Glutamatergic neuron (in vitro differentiated cells): ENCODE measurements around the gene ZDHHC17. TPM values are rescaled to one million over a fixed set of nuclear protein-coding genes. Genes with fewer than 3 reads are reported as not detected.

Experiments
- DNase-seq: peaks from one replicate; pipeline ENCODE4 v3.0.0; 2022
- H3K27ac Mint-ChIP-seq: one replicate; pipeline ENCODE4 v1.8.0; 2020; ENCODE audit warnings: mild to moderate bottlenecking, mixed read lengths, inconsistent platforms; ENCODE audit not compliant: unreplicated experiment
- H3K27me3 Mint-ChIP-seq: one replicate; pipeline ENCODE4 v1.8.0; 2020; ENCODE audit warnings: mild to moderate bottlenecking, moderate library complexity, mixed read lengths, inconsistent platforms; ENCODE audit not compliant: unreplicated experiment
- H3K36me3 Mint-ChIP-seq: one replicate; pipeline ENCODE4 v1.8.0; 2020; ENCODE audit warnings: mild to moderate bottlenecking, mixed read lengths, inconsistent platforms; ENCODE audit not compliant: unreplicated experiment
- H3K4me1 Mint-ChIP-seq: one replicate; pipeline ENCODE4 v1.8.0; 2020; ENCODE audit warnings: mild to moderate bottlenecking, low read depth, mixed read lengths, inconsistent platforms; ENCODE audit not compliant: unreplicated experiment
- H3K4me3 Mint-ChIP-seq: one replicate; pipeline ENCODE4 v1.8.0; 2020; ENCODE audit warnings: mild to moderate bottlenecking, mixed read lengths, inconsistent platforms; ENCODE audit not compliant: unreplicated experiment
- H3K9me3 Mint-ChIP-seq: one replicate; pipeline ENCODE4 v1.8.0; 2020; ENCODE audit warnings: mild to moderate bottlenecking, moderate library complexity, mixed read lengths, inconsistent platforms; ENCODE audit not compliant: unreplicated experiment
- CTCF ChIP-seq: fragments of 200-600 bp; sonication (generic); IDR thresholded peaks from one replicate; pipeline ENCODE4 v1.5.0; 2021; ENCODE audit not compliant: partially characterized antibody, unreplicated experiment
- total RNA-seq: library from RNA; stranded (reverse); fragmentation: NEBNext Ultra II Directional; extraction: Animal tissue kit (Norgen Biotek cat#: 25700); gene quantifications from one replicate; pipeline ENCODE4 v1.2.1, GENCODE V29; 2021; ENCODE audit not compliant: unreplicated experiment

The ZDHHC17 gene
- total RNA-seq, 1 donor from 2014 or later: 95.5 TPM

- TF ChIP-seq CTCF: no peak
- Mint-ChIP-seq H3K36me3 (no peaks in the 10 kb centered on the region), H3K27ac (no peak overlapping the region), H3K4me1 (no peaks in the 10 kb centered on the region), H3K9me3 (no peaks in the 10 kb centered on the region), H3K27me3 (no peaks in the 10 kb centered on the region), H3K4me3 (no peak overlapping the region)
- DNase-seq: no peak
Observed at GRCh38 chr12:76836633-76837032, 72.7 kb downstream of the ZDHHC17 start.

- H3K36me3 Mint-ChIP-seq: no peaks in the 10 kb centered on the region
- no peaks in the 10 kb centered on the region for H3K9me3 Mint-ChIP-seq
- H3K4me3 Mint-ChIP-seq: no peak overlapping the region
- TF ChIP-seq CTCF: no peak
- DNase-seq: no peak
- H3K4me1 Mint-ChIP-seq: peaks cover 1% of the 10 kb centered on the region
- H3K27me3 Mint-ChIP-seq: no peaks in the 10 kb centered on the region
- no peak overlapping the region for H3K27ac Mint-ChIP-seq
Observed at GRCh38 chr12:76847260-76847659, 83.3 kb downstream of the ZDHHC17 start.

- peaks cover 3% of the 10 kb centered on the region for H3K4me1 Mint-ChIP-seq
- no peak for DNase-seq
- no peak for TF ChIP-seq CTCF
- no peaks in the 10 kb centered on the region for H3K9me3 Mint-ChIP-seq
- no peaks in the 10 kb centered on the region for H3K27me3 Mint-ChIP-seq
- H3K36me3 Mint-ChIP-seq: no peaks in the 10 kb centered on the region
- no peak overlapping the region for H3K27ac Mint-ChIP-seq
- no peak overlapping the region for H3K4me3 Mint-ChIP-seq
Observed at GRCh38 chr12:76848132-76848531, 84.2 kb downstream of the ZDHHC17 start.

- peaks cover 5% of the 10 kb centered on the region for H3K9me3 Mint-ChIP-seq
- peaks cover 3% of the 10 kb centered on the region for H3K4me1 Mint-ChIP-seq
- H3K27me3 Mint-ChIP-seq: no peaks in the 10 kb centered on the region
- TF ChIP-seq CTCF: no peak
- no peak for DNase-seq
- peaks cover 5% of the 10 kb centered on the region for H3K36me3 Mint-ChIP-seq
- no peak overlapping the region for H3K4me3 Mint-ChIP-seq
- H3K27ac Mint-ChIP-seq: no peak overlapping the region
Observed at GRCh38 chr12:76852106-76852505, 88.2 kb downstream of the ZDHHC17 start.

- TF ChIP-seq CTCF: no peak
- DNase-seq: no peak
- H3K36me3 Mint-ChIP-seq: peaks cover 5% of the 10 kb centered on the region
- H3K9me3 Mint-ChIP-seq: peaks cover 7% of the 10 kb centered on the region
- H3K4me1 Mint-ChIP-seq: peaks cover 8% of the 10 kb centered on the region
- no peaks in the 10 kb centered on the region for H3K27me3 Mint-ChIP-seq
- no peak overlapping the region for H3K27ac Mint-ChIP-seq
- H3K4me3 Mint-ChIP-seq: no peak overlapping the region
Observed at GRCh38 chr12:76855271-76855670, 91.4 kb downstream of the ZDHHC17 start.
